CD14-positive monocyte (primary cell): ENCODE results near the gene BLNK. TPM values are rescaled to one million over a fixed set of nuclear protein-coding genes. Genes with fewer than 3 reads are reported as not detected.

ENCODE experiments used
- DNase-seq, 3 donors: peaks; one replicate each; pipeline ENCODE4 v3.0.0-alpha.2; 2011 to 2022
- H2AFZ ChIP-seq: 2 replicates; pipeline ENCODE4 v1.6.0; 2012; ENCODE audit warnings: mild to moderate bottlenecking, low read depth, low read length, inconsistent platforms; ENCODE audit not compliant: insufficient read depth, poor library complexity, severe bottlenecking
- H3K27ac ChIP-seq, 2 donors: 1 replicate in 1 of 2; 2 replicates in 1 of 2; pipeline ENCODE4 v1.5.1; 2012 to 2013; ENCODE audit warnings: low read length in 2 of 2, control low read depth in 1 of 2, inconsistent platforms in 1 of 2, low read depth in 1 of 2, mild to moderate bottlenecking in 1 of 2
- H3K27me3 ChIP-seq, 2 donors: one replicate each; pipeline versions ENCODE4 v1.6.0 to v1.6.1; 2011 to 2013; ENCODE audit warnings: low read length in 2 of 2; ENCODE audit not compliant: control insufficient read depth in 2 of 2, insufficient read depth in 2 of 2
- H3K36me3 ChIP-seq, 2 donors: replicated peaks in 1 of 2; 1 replicate in 1 of 2; 2 replicates in 1 of 2; pipeline versions ENCODE4 v1.5.1 to v1.6.1; 2012 to 2013; ENCODE audit warnings: low read length in 2 of 2, control low read depth in 1 of 2, inconsistent platforms in 1 of 2, mild to moderate bottlenecking in 1 of 2; ENCODE audit not compliant: insufficient read depth in 2 of 2, control insufficient read depth in 1 of 2
- H3K4me1 ChIP-seq, 2 donors: 1 replicate in 1 of 2; 2 replicates in 1 of 2; pipeline versions ENCODE4 v1.5.1 to v1.6.1; 2012 to 2013; ENCODE audit warnings: low read length in 2 of 2, control low read depth in 1 of 2, inconsistent platforms in 1 of 2, mild to moderate bottlenecking in 1 of 2, moderate library complexity in 1 of 2; ENCODE audit not compliant: insufficient read depth in 2 of 2, control insufficient read depth in 1 of 2
- H3K4me2 ChIP-seq: replicated peaks from 2 replicates; pipeline ENCODE3; 2012; ENCODE audit warnings: low read length, moderate library complexity, mild to moderate bottlenecking; ENCODE audit not compliant: poor library complexity, severe bottlenecking; ENCODE audit errors: extremely low read depth
- H3K4me3 ChIP-seq, 3 experiments: fragments of 200-600 bp in 1 of 3; sonication (generic) in 1 of 3; replicated peaks in 1 of 3; 1 replicate in 2 of 3; 2 replicates in 1 of 3; pipeline ENCODE4 v1.5.1; 2011 to 2013; ENCODE audit warnings: low read length in 3 of 3, mild to moderate bottlenecking in 3 of 3, control low read depth in 2 of 3, low read depth in 2 of 3, inconsistent platforms in 1 of 3, moderate library complexity in 1 of 3
- H3K79me2 ChIP-seq: 2 replicates; pipeline ENCODE4 v1.6.0; 2012; ENCODE audit warnings: mild to moderate bottlenecking, control low read depth, inconsistent platforms, low read length, moderate library complexity; ENCODE audit not compliant: insufficient read depth
- H3K9ac ChIP-seq: 2 replicates; pipeline ENCODE4 v1.6.0; 2017; ENCODE audit warnings: low read length, mild to moderate bottlenecking; ENCODE audit not compliant: insufficient read depth, poor library complexity, severe bottlenecking
- H3K9me3 ChIP-seq, 2 donors: replicated peaks in 1 of 2; 1 replicate in 1 of 2; 2 replicates in 1 of 2; pipeline versions ENCODE4 v1.5.1 to v1.6.1; 2012 to 2013; ENCODE audit warnings: low read length in 2 of 2, control low read depth in 1 of 2; ENCODE audit not compliant: control insufficient read depth in 1 of 2, insufficient read depth in 1 of 2
- H4K20me1 ChIP-seq: 2 replicates; pipeline ENCODE4 v1.6.0; 2012; ENCODE audit warnings: mild to moderate bottlenecking, low read length, control low read depth, moderate library complexity; ENCODE audit not compliant: insufficient read depth
- H3K27ac Mint-ChIP-seq, 7 donors: one replicate each; pipeline ENCODE4 v1.8.0; 2020; ENCODE audit warnings: mild to moderate bottlenecking in 7 of 7, mixed read lengths in 7 of 7, moderate library complexity in 6 of 7, inconsistent platforms in 2 of 7
- H3K27me3 Mint-ChIP-seq, 3 donors: one replicate each; pipeline ENCODE4 v1.8.0; 2021 to 2022; ENCODE audit warnings: low read depth in 3 of 3, mild to moderate bottlenecking in 3 of 3, mixed read lengths in 3 of 3, moderate library complexity in 3 of 3, inconsistent platforms in 1 of 3
- H3K36me3 Mint-ChIP-seq, 2 donors: one replicate each; pipeline ENCODE4 v1.8.0; 2020; ENCODE audit warnings: mixed read lengths in 2 of 2, inconsistent platforms in 1 of 2, mild to moderate bottlenecking in 1 of 2
- H3K4me1 Mint-ChIP-seq: one replicate; pipeline ENCODE4 v1.8.0; 2020; ENCODE audit warnings: mild to moderate bottlenecking, mixed read lengths
- H3K4me3 Mint-ChIP-seq, 2 donors: one replicate each; pipeline ENCODE4 v1.8.0; 2020; ENCODE audit warnings: mild to moderate bottlenecking in 2 of 2, mixed read lengths in 2 of 2, moderate library complexity in 1 of 2
- H3K9me3 Mint-ChIP-seq, 7 donors: one replicate each; pipeline ENCODE4 v1.8.0; 2020 to 2022; ENCODE audit warnings: mixed read lengths in 7 of 7, mild to moderate bottlenecking in 6 of 7, moderate library complexity in 6 of 7, inconsistent platforms in 2 of 7
- CTCF ChIP-seq: fragments of 200-600 bp; IDR thresholded peaks from one replicate; pipeline ENCODE4 v1.8.0; 2022; ENCODE audit warnings: antibody characterized with exemption, mild to moderate bottlenecking
- WGBS: methylation state at CpG from one replicate; pipeline ENCODE4 v1.1.5; 2013; ENCODE audit warnings: missing lambda C conversion rate; ENCODE audit not compliant: insufficient coverage; 5-methylcytosine and 5-hydroxymethylcytosine counted together
- intact Hi-C, 2 donors: fragments of 100-400 bp; cut with micrococcal nuclease; formaldehyde crosslinking; loops; one replicate each; pipeline versions ENCODE4 v1.15.0 to v1.15.1; 2023
- polyA plus RNA-seq, 3 donors: library from polyadenylated mRNA; depleted of rRNA in 1 of 3; unstranded in 2 of 3; stranded (reverse) in 1 of 3; fragments of 300-500 nt in 2 of 3; fragments of >200 nt in 1 of 3; fragmentation: Illumina TruSeq in 2 of 3; gene quantifications; 1 replicate in 2 of 3; 2 replicates in 1 of 3; pipeline ENCODE4 v1.2.3, GENCODE V29; 2012 to 2021

The BLNK gene
- polyA plus RNA-seq, 3 donors, result 1.4 to 1.9 (median 1.5) TPM

- H3K36me3 Mint-ChIP-seq, result peaks cover 0 to 2% of the 10 kb centered on the region in 2 donors
- DNase-seq, result peak; percentile 30 to 38 (median 34)
- H3K4me3 ChIP-seq, result peak overlapping the region in 1 of 3 experiments; percentile 11
- no peaks in the 10 kb centered on the region for H3K27me3 ChIP-seq
- H3K9me3 Mint-ChIP-seq, result no peaks in the 10 kb centered on the region
- H3K27ac ChIP-seq, result peak overlapping the region; percentile 25 to 26
- peak overlapping the region in 6 of 7 donors; percentile 10 to 85 (median 67) for H3K27ac Mint-ChIP-seq
- peaks cover 39% of the 10 kb centered on the region for H3K4me1 Mint-ChIP-seq
- intact Hi-C loops, result no loop called here
- no peak for TF ChIP-seq CTCF
- peaks cover 0 to 2% (median 0%) of the 10 kb centered on the region in 3 donors for H3K27me3 Mint-ChIP-seq
- H3K4me1 ChIP-seq, result peaks cover 26 to 30% of the 10 kb centered on the region in 2 donors
- H4K20me1 ChIP-seq, result no peaks in the 10 kb centered on the region
- H3K4me3 Mint-ChIP-seq, result peak overlapping the region in 1 of 2 donors; percentile 67
- peak overlapping the region; percentile 25 for H3K4me2 ChIP-seq
- no peaks in the 10 kb centered on the region for H3K79me2 ChIP-seq
- H3K9ac ChIP-seq, result no peak overlapping the region
- H3K36me3 ChIP-seq, result no peaks in the 10 kb centered on the region
- no peaks in the 10 kb centered on the region for H3K9me3 ChIP-seq
- H2AFZ ChIP-seq, result peak overlapping the region; percentile 9
- WGBS, result 0% methylated on average over 1 of the region's 4 CpGs
Observed at GRCh38 chr10:96257944-96258343, 13.4 kb downstream of the BLNK start.

- peaks cover 38% of the 10 kb centered on the region for H3K4me1 Mint-ChIP-seq
- no peaks in the 10 kb centered on the region for H3K79me2 ChIP-seq
- WGBS, result 83% methylated on average over 2 of the region's 6 CpGs
- intact Hi-C loops, result no loop called here
- no peaks in the 10 kb centered on the region for H3K9me3 Mint-ChIP-seq
- H3K36me3 ChIP-seq, result no peaks in the 10 kb centered on the region
- H3K4me3 ChIP-seq, result no peak overlapping the region
- TF ChIP-seq CTCF, result no peak
- H3K4me2 ChIP-seq, result no peak overlapping the region
- peaks cover 26 to 30% of the 10 kb centered on the region in 2 donors for H3K4me1 ChIP-seq
- H3K27ac Mint-ChIP-seq, result no peak overlapping the region
- H4K20me1 ChIP-seq, result no peaks in the 10 kb centered on the region
- H2AFZ ChIP-seq, result no peak overlapping the region
- H3K27me3 Mint-ChIP-seq, result peaks cover 0 to 2% (median 0%) of the 10 kb centered on the region in 3 donors
- no peaks in the 10 kb centered on the region for H3K27me3 ChIP-seq
- H3K4me3 Mint-ChIP-seq, result no peak overlapping the region
- no peak for DNase-seq
- H3K36me3 Mint-ChIP-seq, result peaks cover 0 to 2% of the 10 kb centered on the region in 2 donors
- no peak overlapping the region for H3K27ac ChIP-seq
- H3K9ac ChIP-seq, result no peak overlapping the region
- no peaks in the 10 kb centered on the region for H3K9me3 ChIP-seq
Observed at GRCh38 chr10:96255549-96256333, 15.6 kb downstream of the BLNK start.
